ENCODE measurements around the gene HSD17B4. TPM values are rescaled to one million over a fixed set of nuclear protein-coding genes. Genes with fewer than 3 reads are reported as not detected.

HSD17B4 gene
- total RNA-seq, 1 donor from 2014 or later, result 115 TPM

- no peak for DNase-seq (ENCODE audit: low read depth)
- no peaks in the 10 kb centered on the region for H3K27me3 ChIP-seq (ENCODE audit: control insufficient read depth, insufficient read depth, low read length)
Measured at GRCh38 chr5:119458911-119459632, 6.8 kb downstream of the HSD17B4 start.

GRCh38 chr5:119465640-119466039, 13.3 kb downstream of the HSD17B4 start:
- H3K4me3 ChIP-seq (ENCODE audit: low read depth, low read length), result no peak overlapping the region
- no peak for FAIRE-seq
- H3K27me3 ChIP-seq (ENCODE audit: control insufficient read depth, insufficient read depth, low read length), result no peaks in the 10 kb centered on the region
- no peak for DNase-seq (ENCODE audit: low read depth)
- TF ChIP-seq CTCF (IDR thresholded peaks at IDR 0.05; ENCODE audit: insufficient read depth, low read length, severe bottlenecking), result no peak
- no peaks in the 10 kb centered on the region for H3K36me3 ChIP-seq (ENCODE audit: control insufficient read depth, insufficient read depth, low read length)

More at GRCh38 chr5:119458911-119459632, 6.8 kb downstream of the HSD17B4 start:
- no peak for TF ChIP-seq CTCF (IDR thresholded peaks at IDR 0.05; ENCODE audit: insufficient read depth, low read length, severe bottlenecking)
- no peak overlapping the region for H3K4me3 ChIP-seq (ENCODE audit: low read depth, low read length)
- no peak for FAIRE-seq
- peaks cover 1% of the 10 kb centered on the region for H3K36me3 ChIP-seq (ENCODE audit: control insufficient read depth, insufficient read depth, low read length)

- TF ChIP-seq CTCF (IDR thresholded peaks at IDR 0.05; ENCODE audit: insufficient read depth, low read length, severe bottlenecking), result no peak
- Histone ChIP-seq H3K27me3 (ENCODE audit: control insufficient read depth, insufficient read depth, low read length) (no peaks in the 10 kb centered on the region), H3K36me3 (ENCODE audit: control insufficient read depth, insufficient read depth, low read length) (no peaks in the 10 kb centered on the region), H3K4me3 (ENCODE audit: low read depth, low read length) (no peak overlapping the region)
- FAIRE-seq (no peak), DNase-seq (ENCODE audit: low read depth) (no peak)
Measured at GRCh38 chr5:119468286-119468685, 16.0 kb downstream of the HSD17B4 start.

GRCh38 chr5:119470105-119470763, 17.9 kb downstream of the HSD17B4 start:
- TF ChIP-seq CTCF (IDR thresholded peaks at IDR 0.05; ENCODE audit: insufficient read depth, low read length, severe bottlenecking), result no peak
- Histone ChIP-seq H3K27me3 (ENCODE audit: control insufficient read depth, insufficient read depth, low read length) (no peaks in the 10 kb centered on the region), H3K4me3 (ENCODE audit: low read depth, low read length) (no peak overlapping the region), H3K36me3 (ENCODE audit: control insufficient read depth, insufficient read depth, low read length) (no peaks in the 10 kb centered on the region)
- FAIRE-seq (peak; percentile 23), DNase-seq (ENCODE audit: low read depth) (no peak)

GRCh38 chr5:119470851-119471451, 18.7 kb downstream of the HSD17B4 start:
- DNase-seq (ENCODE audit: low read depth), result peak; percentile 39
- FAIRE-seq, result no peak
- TF ChIP-seq CTCF (IDR thresholded peaks at IDR 0.05; ENCODE audit: insufficient read depth, low read length, severe bottlenecking), result peak; percentile 47
- Histone ChIP-seq H3K36me3 (ENCODE audit: control insufficient read depth, insufficient read depth, low read length) (no peaks in the 10 kb centered on the region), H3K27me3 (ENCODE audit: control insufficient read depth, insufficient read depth, low read length) (no peaks in the 10 kb centered on the region), H3K4me3 (ENCODE audit: low read depth, low read length) (no peak overlapping the region)

All from bronchial epithelial cell (primary cell).